Stomach (tissue), 4 donors: Measurements from ENCODE around the gene GPR68.

Experiments
- EP300 ChIP-seq: sonication (generic); formaldehyde crosslinking; IDR thresholded peaks from one replicate; pipeline ENCODE4 v1.6.1; 2017; ENCODE audit warnings: antibody characterized with exemption
- POLR2A ChIP-seq, 4 donors: fragments of 450-650 bp; IDR thresholded peaks; one replicate each; pipeline ENCODE4 v1.6.1; 2016; ENCODE audit warnings: antibody characterized with exemption in 4 of 4, control low read depth in 2 of 4, mild to moderate bottlenecking in 1 of 4, moderate library complexity in 1 of 4
- TF ChIP-seq, protein P1 (sequence below), 7 experiments: fragments of 450-650 bp in 4 of 7; fragments of 200-600 bp in 3 of 7; sonication (generic) in 3 of 7; IDR thresholded peaks; one replicate each; pipeline ENCODE4 v1.5.1; 2016 to 2019; ENCODE audit warnings: antibody characterized with exemption in 7 of 7, control low read depth in 2 of 7, mild to moderate bottlenecking in 1 of 7

DNA sequence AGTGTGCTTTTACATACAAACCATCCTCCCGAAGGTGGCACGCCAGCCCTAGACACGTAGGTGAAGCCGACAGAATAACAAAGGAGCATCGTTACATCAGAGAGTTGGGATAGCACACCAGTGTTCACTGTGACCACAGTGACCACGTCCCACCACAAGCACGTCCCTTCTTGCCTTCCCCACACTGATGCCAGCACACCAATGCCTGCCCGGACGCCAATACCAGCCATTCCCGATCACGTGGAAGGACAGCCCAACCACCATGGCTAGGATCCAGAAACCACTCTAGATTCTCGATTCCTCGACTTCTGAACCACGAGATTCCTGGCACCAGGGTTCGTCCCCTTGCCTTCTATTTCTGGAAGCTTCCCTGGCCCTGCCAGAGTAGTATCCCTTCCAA is 48.0 kb upstream of the GPR68 start:
- TF ChIP-seq, protein P1, sequence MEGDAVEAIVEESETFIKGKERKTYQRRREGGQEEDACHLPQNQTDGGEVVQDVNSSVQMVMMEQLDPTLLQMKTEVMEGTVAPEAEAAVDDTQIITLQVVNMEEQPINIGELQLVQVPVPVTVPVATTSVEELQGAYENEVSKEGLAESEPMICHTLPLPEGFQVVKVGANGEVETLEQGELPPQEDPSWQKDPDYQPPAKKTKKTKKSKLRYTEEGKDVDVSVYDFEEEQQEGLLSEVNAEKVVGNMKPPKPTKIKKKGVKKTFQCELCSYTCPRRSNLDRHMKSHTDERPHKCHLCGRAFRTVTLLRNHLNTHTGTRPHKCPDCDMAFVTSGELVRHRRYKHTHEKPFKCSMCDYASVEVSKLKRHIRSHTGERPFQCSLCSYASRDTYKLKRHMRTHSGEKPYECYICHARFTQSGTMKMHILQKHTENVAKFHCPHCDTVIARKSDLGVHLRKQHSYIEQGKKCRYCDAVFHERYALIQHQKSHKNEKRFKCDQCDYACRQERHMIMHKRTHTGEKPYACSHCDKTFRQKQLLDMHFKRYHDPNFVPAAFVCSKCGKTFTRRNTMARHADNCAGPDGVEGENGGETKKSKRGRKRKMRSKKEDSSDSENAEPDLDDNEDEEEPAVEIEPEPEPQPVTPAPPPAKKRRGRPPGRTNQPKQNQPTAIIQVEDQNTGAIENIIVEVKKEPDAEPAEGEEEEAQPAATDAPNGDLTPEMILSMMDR (IDR thresholded peaks at IDR 0.05) = no peak
- no peak for TF ChIP-seq POLR2A (IDR thresholded peaks at IDR 0.05)
- no peak for TF ChIP-seq EP300
